GM18907 (cell line): ENCODE data around the gene CEP104.
"Not testable (repeated sequence)": the region's sequence is repeated elsewhere in the genome, so short reads cannot be mapped to it uniquely, and the experiment has no call there.

Experiments
- ATAC-seq: cut with Tn5 transposase; IDR thresholded peaks from one replicate; pipeline ENCODE4 v1.9.1; 2021; ENCODE audit warnings: mild to moderate bottlenecking, moderate library complexity; ENCODE audit not compliant: unreplicated experiment

Gene CEP104

GRCh38 chr1:3828391-3828790 is 28.6 kb downstream of the CEP104 start:
- no peak for ATAC-seq

GRCh38 chr1:3827813-3828307 is 29.2 kb downstream of the CEP104 start:
- no peak for ATAC-seq

GRCh38 chr1:3825356-3825755 is 31.7 kb downstream of the CEP104 start:
- ATAC-seq: no peak

GRCh38 chr1:3824650-3825049 is 32.4 kb downstream of the CEP104 start:
- ATAC-seq: no peak

- ATAC-seq: no peak
Measured at GRCh38 chr1:3822421-3822820, 34.6 kb downstream of the CEP104 start.

DNA sequence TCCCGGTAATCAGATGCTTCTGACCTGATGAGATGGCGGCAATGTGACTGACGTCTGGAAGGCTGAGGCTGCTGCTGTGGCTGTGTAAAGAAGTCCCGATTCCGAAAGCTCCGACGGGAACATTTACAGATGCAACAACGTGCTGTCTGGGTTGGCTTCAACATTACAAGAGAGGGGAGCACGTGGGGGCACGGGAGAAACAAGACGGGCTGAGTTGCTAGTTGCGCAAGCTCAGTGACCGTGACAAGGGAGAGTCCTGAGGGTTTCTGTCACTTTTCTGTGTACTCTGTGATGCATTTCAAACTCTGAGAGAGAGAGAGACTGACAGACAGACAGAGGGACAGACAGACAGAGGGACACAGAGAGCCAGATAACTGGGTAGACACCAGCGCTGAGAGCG is 35.1 kb downstream of the CEP104 start:
- no peak for ATAC-seq

DNA sequence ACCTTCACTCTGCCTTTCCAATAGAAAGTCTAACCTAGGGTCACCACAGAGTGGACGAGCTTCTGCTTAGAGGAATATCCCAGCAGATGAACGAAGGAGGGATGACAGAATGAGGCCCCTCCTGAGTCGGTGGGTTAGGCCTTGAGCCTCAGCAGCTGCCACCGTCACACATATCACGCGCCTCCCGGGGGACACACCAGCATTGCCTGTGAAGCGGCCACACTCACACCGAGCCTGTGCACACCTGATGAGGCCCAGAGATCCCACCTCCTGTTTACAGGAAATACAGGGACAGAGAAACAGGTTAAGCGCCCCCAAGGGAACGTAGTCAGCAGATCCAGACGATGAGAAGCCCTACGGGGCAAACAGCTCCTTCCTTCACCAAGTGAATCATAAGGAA is 35.6 kb downstream of the CEP104 start:
- no peak for ATAC-seq

DNA sequence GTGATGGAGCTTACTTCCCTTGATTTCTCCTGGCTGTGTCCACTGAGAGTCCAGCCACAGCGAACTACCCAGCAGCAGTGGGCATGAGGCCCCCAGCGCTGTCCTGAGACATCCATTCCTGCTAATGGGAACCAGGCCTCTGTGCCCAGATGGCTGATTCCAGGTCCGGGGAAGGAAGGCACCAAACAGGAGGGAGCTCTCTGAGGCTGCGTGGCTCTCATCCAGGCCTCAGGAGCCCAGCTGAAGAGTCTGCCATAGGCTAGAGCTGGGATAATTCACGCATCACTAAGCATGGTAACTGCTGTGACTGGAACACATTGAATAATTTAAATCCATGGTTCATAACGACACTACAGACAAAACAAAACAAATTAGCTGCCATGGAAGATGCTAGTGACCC is 36.0 kb downstream of the CEP104 start:
- no peak for ATAC-seq

DNA sequence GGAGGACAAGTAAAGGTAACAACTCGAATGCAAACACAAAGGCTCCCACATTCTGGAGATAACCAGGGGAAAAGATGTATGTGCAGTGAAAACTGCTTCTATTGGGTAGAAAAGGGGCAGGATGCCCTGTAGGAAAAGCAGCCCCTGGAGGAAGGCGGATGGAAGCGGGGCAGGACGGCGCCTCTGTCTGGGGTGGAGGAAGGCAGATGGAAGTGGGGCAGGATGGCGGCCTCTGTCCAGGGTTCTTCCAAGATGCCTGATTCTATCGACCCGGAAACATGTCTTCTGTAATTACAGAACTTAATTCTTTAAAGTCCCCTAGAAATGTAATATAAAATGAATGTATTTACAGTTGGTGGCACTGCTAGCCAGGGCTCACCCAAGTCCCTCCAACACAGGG is 36.7 kb downstream of the CEP104 start:
- ATAC-seq: no peak

DNA sequence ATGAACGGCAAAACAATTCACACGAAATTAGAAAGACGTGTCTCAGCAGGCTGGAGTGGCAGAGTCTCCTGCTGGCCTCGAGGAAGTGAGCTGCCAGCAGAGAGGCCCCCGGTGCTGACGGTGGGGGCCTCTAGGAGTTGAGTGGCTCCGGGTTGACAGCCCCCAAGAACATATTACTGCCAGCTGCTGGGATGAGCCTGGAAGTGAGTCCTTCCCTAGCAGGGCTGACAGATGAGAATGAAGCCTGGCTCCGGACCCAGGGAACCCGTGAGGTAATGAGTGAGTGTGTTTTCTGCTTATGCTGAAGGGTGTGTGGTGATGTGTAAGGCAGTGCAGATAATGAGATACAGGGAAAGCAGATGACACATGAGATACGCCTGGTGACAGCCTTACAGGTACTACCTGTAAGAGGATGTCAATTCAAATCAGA is 37.2 kb downstream of the CEP104 start:
- ATAC-seq: no peak

DNA sequence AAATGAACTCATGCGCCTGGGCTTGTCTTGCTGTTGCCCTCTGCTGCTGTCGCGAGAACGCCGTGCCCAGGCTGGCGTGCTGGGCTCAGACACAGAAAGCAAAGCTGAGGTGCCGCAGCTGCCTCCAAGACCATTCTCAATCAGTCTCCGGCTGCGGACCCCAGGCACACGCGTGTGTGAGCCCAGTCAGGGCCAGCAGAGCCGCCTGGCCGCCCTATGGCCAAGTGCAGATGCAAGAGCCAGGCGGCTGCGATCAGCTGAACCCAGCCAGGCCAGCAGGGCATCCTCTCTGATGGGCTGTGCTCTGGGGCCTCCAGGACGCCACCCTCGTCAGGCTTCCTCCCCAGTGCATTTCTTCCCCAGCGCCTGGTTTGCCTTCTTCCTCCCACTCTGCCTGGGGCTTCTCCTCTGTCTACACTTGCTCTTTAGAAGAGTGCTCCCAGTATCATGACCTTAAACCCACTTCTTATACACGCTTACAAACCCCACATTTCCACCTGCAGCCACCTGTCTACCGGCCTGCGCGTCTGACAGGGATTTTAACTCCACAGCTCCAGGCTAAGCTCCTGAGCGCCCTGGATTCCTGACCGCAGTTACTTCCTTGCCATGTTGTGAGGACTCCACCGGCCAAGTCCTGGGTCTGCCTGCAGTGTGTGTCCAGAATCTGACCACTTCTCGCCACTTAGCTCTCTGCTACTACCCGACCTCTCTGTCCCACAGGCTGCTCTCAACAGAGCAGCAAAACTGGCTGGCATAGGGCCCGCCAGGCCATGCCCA is 39.0 kb downstream of the CEP104 start:
- no peak for ATAC-seq

- no peak for ATAC-seq
Measured at GRCh38 chr1:3817138-3817740, 39.8 kb downstream of the CEP104 start.

- ATAC-seq: no peak
Measured at GRCh38 chr1:3816331-3817137, 40.5 kb downstream of the CEP104 start.

DNA sequence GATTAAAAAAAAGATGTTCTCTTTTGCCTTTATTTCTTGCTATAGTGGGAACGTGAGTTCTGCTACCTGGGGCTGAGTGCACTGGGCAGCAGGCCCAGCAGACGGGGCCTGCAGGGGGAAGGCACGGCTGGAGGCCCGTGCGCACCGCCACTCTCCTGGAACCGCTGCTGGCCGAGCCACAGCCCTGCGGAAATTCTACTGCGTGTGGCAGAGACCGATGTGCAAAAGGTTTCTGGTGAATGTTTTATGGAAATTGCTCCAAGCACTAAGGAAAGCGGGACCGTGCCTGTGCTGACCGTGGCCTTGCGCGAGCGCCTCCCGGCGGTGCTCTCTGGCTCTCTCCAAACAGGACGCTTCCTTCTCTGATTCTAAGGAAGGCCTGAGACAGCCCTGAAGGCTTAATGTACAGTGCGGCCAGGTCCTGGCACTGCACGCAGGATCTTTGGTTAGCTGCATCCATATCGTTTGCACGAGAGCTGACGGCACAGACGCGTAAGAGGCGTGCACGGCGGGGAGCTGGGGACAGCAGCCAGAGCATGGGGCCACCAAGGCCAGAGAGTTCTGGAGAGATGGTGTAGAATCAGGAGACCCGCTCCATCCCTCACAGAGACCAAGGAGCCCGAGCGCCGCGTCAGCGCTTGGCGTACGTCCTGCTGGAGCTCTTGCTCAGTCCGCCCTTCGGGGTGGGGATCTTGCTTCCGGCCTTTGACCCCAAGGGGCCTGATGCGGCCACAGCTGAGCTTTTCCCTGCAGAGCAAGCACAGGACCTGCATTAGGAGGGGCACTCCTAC is 42.0 kb downstream of the CEP104 start:
- no peak for ATAC-seq

GRCh38 chr1:3814065-3814464 is 42.9 kb downstream of the CEP104 start:
- ATAC-seq: no peak

DNA sequence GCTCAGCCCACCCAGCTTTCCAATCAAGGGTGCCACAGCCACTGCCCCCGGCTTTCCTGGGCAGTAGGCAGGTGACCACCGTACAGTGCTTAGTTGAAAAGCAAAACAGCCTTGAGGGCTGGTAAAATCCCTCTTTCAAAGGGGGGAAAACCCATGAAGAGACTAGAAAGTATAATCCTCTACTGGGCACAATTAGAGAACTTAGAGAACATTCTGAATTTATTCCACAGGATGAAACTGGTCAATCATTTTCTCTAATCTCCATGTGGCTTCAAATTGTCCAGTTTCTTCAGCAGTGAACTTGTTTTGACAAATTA is 45.5 kb downstream of the CEP104 start:
- ATAC-seq: no peak

- not testable (repeated sequence) for ATAC-seq
Measured at GRCh38 chr1:3810149-3810761, 46.8 kb downstream of the CEP104 start.

- no peak for ATAC-seq
Measured at GRCh38 chr1:3809680-3810079, 47.3 kb downstream of the CEP104 start.

GRCh38 chr1:3807769-3808168 is 49.2 kb downstream of the CEP104 start:
- ATAC-seq: no peak

DNA sequence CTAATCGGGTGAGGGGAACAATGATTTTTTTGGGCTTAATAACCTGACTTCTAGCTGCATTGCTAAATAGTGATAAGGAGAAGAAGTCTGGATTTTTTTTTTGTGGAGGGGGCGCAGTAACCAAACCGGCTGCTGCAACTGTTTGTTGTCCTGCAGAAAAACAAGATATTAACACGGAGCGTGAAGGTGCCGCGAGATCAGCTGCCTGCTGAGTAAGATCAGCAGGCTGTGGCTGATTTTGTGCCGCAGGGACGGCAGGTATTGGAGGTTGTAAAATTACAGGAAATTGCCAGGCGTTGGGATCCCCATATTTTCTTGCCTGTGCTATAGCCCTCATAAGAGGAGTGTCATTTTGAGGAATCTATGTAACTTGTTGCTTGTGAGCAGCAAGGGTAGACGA is 52.0 kb downstream of the CEP104 start:
- ATAC-seq: no peak

GRCh38 chr1:3804627-3804944 is 52.4 kb downstream of the CEP104 start:
- not testable (repeated sequence) for ATAC-seq
